AG04450 (cell line): Measurements from ENCODE around the gene WWC2. TPM values are rescaled to one million over a fixed set of nuclear protein-coding genes. Genes with fewer than 3 reads are reported as not detected.

Source experiments
- CTCF ChIA-PET: fragments of 300-600, 350-600 bp; formaldehyde crosslinking; extraction: SDS; loops from one replicate; lab custom pipeline; 2022; ENCODE audit warnings: antibody characterized with exemption, inconsistent platforms; lab: Charles Lee
- POLR2A ChIA-PET: fragments of 350-600 bp; formaldehyde crosslinking; extraction: SDS; loops from one replicate; lab custom pipeline; 2021; ENCODE audit warnings: antibody characterized with exemption, inconsistent platforms; lab: Yijun Ruan, JAX
- DNase-seq: peaks from one replicate; pipeline ENCODE4 v3.0.0-alpha.2; 2011; ENCODE audit warnings: low read depth, low spot score
- H3K27ac ChIP-seq: one replicate; pipeline ENCODE4 v1.5.1; 2012; ENCODE audit warnings: low read depth, low read length, control low read depth
- H3K27me3 ChIP-seq: one replicate; pipeline ENCODE4 v1.6.0; 2012; ENCODE audit warnings: low read length; ENCODE audit not compliant: control insufficient read depth, insufficient read depth
- H3K4me3 ChIP-seq: 2 replicates; pipeline ENCODE4 v1.5.1; 2011; ENCODE audit warnings: mild to moderate bottlenecking, low read depth, low read length, control low read depth
- H3K9me3 ChIP-seq: 2 replicates; pipeline ENCODE4 v1.5.1; 2012; ENCODE audit warnings: low read length; ENCODE audit not compliant: control insufficient read depth, insufficient read depth
- polyA plus RNA-seq: library from polyadenylated mRNA; depleted of rRNA; stranded (reverse); fragments of >200 nt; gene quantifications from 2 replicates; pipeline ENCODE4 v1.2.3, GENCODE V29; 2011
- TF ChIP-seq, protein P1 (sequence below): IDR thresholded peaks from 2 replicates; pipeline ENCODE4 v1.5.1; 2011; ENCODE audit warnings: low read depth, low read length, control low read depth, inconsistent platforms

WWC2 gene
- polyA plus RNA-seq, 1 experiment, result 43.6 TPM

DNA sequence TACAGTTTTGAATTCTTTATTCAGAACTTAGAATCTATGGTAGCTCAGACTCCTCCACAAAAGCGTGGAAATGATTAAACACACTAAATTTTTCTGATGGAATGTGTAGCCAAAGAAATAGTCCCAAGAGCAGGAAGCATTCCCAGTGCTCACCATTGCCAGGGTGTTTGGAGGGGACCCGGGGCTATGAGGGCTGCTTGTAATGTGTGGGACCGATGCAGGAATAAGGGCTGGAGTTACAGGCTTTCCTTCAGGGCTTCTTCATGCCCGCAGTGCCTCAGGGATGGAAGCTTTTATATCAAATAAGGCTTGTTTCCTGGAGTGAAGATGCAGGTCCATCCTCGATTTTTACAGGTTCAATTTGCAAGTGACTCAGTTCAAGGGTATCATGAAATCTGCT, 25.8 kb downstream of the WWC2 start:
- Histone ChIP-seq H3K27ac (no peak overlapping the region), H3K4me3 (no peak overlapping the region), H3K9me3 (no peaks in the 10 kb centered on the region), H3K27me3 (no peaks in the 10 kb centered on the region)
- TF ChIP-seq, protein P1, sequence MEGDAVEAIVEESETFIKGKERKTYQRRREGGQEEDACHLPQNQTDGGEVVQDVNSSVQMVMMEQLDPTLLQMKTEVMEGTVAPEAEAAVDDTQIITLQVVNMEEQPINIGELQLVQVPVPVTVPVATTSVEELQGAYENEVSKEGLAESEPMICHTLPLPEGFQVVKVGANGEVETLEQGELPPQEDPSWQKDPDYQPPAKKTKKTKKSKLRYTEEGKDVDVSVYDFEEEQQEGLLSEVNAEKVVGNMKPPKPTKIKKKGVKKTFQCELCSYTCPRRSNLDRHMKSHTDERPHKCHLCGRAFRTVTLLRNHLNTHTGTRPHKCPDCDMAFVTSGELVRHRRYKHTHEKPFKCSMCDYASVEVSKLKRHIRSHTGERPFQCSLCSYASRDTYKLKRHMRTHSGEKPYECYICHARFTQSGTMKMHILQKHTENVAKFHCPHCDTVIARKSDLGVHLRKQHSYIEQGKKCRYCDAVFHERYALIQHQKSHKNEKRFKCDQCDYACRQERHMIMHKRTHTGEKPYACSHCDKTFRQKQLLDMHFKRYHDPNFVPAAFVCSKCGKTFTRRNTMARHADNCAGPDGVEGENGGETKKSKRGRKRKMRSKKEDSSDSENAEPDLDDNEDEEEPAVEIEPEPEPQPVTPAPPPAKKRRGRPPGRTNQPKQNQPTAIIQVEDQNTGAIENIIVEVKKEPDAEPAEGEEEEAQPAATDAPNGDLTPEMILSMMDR, result no peak
- ChIA-PET POLR2A (no interaction called here), CTCF (interaction anchor here (1.6 kb wide), 1 partner anchor 51 kb away, joined by 5 read pairs; no protein-coding TSS in a partner anchor)
- DNase-seq, result no peak

DNA sequence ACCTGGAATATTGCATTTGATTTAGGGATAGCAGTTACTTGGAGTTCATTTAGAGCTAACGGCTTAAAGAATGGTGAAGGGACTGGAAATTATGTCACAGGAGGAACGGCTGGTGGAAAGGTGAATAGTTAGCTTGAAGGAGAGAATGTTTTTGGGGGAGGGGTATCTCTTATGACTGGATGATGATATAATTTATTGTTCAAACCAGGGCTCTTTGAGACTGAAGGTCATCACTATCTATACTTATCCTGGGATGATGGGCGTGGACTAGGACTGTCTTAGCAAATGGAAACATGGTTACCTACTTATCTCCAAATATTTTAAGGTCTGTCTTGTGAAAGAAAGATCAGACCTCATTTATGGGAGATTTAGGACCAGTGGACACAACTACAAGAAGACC, 30.1 kb downstream of the WWC2 start:
- H3K9me3 ChIP-seq, result no peaks in the 10 kb centered on the region
- TF ChIP-seq, protein P1, result no peak
- no peak for DNase-seq
- no peaks in the 10 kb centered on the region for H3K27me3 ChIP-seq
- ChIA-PET CTCF (no interaction called here), POLR2A (no interaction called here)
- no peak overlapping the region for H3K4me3 ChIP-seq
- H3K27ac ChIP-seq, result no peak overlapping the region

DNA sequence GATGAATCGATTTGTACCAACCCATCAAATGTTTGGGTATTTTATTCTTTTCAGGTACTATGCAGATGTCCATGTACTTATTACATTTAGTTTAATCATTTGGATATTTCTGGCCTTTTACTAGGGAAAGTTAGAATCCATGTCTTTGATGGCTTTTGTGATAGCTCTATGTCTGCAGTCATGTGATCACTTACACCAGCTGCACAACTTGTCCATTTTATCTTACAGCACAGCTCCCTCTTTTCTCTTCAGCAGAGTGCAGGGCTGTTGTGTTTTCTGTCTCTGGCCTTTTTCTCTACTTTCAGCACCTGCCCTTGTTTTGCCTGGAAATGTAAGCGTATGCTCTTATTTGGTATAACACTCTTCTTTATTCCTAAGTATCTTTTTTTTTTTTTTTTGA, 30.6 kb downstream of the WWC2 start:
- CTCF ChIA-PET, result no interaction called here
- H3K27ac ChIP-seq, result no peak overlapping the region
- TF ChIP-seq, protein P1, result no peak
- no peak for DNase-seq
- H3K4me3 ChIP-seq, result no peak overlapping the region
- no peaks in the 10 kb centered on the region for H3K9me3 ChIP-seq
- no peaks in the 10 kb centered on the region for H3K27me3 ChIP-seq
- POLR2A ChIA-PET, result interaction anchor here (0.7 kb wide), 1 partner anchor 51 kb away, joined by 3 read pairs; no protein-coding TSS in a partner anchor

DNA sequence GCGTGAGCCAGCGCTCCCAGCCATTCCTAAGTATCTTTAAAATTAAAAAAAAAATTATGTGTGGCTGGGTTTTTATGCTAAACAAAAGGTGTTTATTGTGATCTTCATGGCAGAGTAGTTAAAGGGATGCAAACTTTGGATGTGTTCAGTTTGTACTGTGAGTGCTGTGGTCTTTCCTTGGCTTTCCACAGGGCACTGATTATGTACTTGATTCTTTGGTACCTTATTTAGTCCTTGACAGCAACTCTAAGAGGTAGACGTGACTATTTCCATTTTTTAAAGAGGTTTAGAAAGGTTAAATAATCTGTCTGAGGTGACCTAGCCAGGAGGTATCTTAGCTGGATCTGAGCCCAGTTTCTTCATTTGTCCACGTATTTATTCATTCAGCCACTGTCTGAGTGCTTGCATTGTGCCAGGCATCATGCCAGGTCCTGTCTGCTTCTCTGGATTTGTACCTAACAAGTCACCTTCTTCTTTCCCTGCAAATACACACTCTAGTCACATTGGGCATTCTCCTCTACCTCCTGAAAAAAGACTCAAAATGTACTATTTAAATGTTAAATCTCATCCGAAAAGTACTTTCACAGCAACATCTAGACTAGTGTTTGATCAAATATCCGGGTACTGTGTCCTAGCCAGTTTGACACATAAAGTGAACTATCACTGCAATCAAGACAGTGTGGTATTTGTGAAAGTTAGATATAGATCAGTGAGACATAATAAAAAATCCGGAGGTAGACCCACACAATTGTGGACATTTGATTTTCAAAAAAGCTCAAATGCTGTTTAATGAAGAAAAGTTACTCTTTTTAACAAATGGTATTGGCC, 31.5 kb downstream of the WWC2 start:
- ChIA-PET POLR2A (interaction anchor here (0.7 kb wide), 1 partner anchor 50 kb away, joined by 3 read pairs; no protein-coding TSS in a partner anchor), CTCF (no interaction called here)
- no peak for DNase-seq
- TF ChIP-seq, protein P1, result no peak
- H3K9me3 ChIP-seq, result no peaks in the 10 kb centered on the region
- no peaks in the 10 kb centered on the region for H3K27me3 ChIP-seq
- H3K4me3 ChIP-seq, result no peak overlapping the region
- H3K27ac ChIP-seq, result no peak overlapping the region

DNA sequence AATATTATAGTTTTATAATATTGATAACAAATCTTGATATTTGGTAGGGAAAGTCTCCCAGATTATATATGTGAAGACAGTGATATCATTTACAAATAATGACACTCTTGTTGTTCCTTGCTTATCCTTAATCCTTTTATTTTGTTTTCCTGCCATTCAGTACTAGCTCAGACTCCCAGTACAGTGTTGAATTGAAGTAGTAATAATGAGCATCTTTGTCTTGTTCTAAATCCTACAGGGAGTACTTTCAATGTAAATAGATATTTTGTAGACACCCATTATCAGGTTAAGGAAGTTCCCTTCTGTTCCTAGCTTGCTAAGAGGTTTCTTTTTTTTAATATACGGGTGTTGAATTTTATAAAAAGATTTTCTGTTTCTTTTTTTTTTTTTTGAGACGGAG, 33.0 kb downstream of the WWC2 start:
- Histone ChIP-seq H3K9me3 (no peaks in the 10 kb centered on the region), H3K4me3 (no peak overlapping the region), H3K27me3 (no peaks in the 10 kb centered on the region), H3K27ac (no peak overlapping the region)
- ChIA-PET CTCF (interaction anchor here (0.7 to 1.1 kb wide), 2 partner anchors 128 to 131 kb away, joined by 3 to 4 read pairs; no protein-coding TSS in a partner anchor), POLR2A (no interaction called here)
- no peak for DNase-seq
- TF ChIP-seq, protein P1, result no peak
